Suprapubic skin (tissue), 4 donors: ENCODE data around the gene GRIA1. TPM values are rescaled to one million over a fixed set of nuclear protein-coding genes. Genes with fewer than 3 reads are reported as not detected.

Source experiments
- DNase-seq, 2 donors: peaks; one replicate each; pipeline ENCODE4 v3.0.0-alpha.2; 2019; ENCODE audit warnings: low spot score in 2 of 2
- H3K27ac ChIP-seq: fragments of 200-600 bp; sonication (generic); one replicate; pipeline ENCODE4 v1.5.1; 2019
- H3K27me3 ChIP-seq: fragments of 200-600 bp; sonication (generic); one replicate; pipeline ENCODE4 v1.5.1; 2019
- H3K36me3 ChIP-seq: fragments of 200-600 bp; sonication (generic); one replicate; pipeline ENCODE4 v1.5.1; 2019
- H3K4me1 ChIP-seq: fragments of 200-600 bp; sonication (generic); one replicate; pipeline ENCODE4 v1.5.1; 2019
- H3K4me3 ChIP-seq: fragments of 200-600 bp; sonication (generic); one replicate; pipeline ENCODE4 v1.5.1; 2019; ENCODE audit warnings: mild to moderate bottlenecking
- H3K9me3 ChIP-seq: fragments of 200-600 bp; sonication (generic); one replicate; pipeline ENCODE4 v1.5.1; 2019
- CTCF ChIP-seq, 2 donors: fragments of 200-600 bp in 1 of 2; fragments of 450-650 bp in 1 of 2; sonication (generic) in 1 of 2; IDR thresholded peaks; one replicate each; pipeline ENCODE4 v1.5.1; 2016 to 2019; ENCODE audit warnings: antibody characterized with exemption in 2 of 2, mild to moderate bottlenecking in 1 of 2, moderate library complexity in 1 of 2
- EP300 ChIP-seq: sonication (generic); formaldehyde crosslinking; IDR thresholded peaks from one replicate; pipeline ENCODE4 v1.6.1; 2017; ENCODE audit warnings: antibody characterized with exemption
- POLR2A ChIP-seq, 2 donors: fragments of 450-650 bp; IDR thresholded peaks; one replicate each; pipeline ENCODE4 v1.6.1; 2017; ENCODE audit warnings: antibody characterized with exemption in 2 of 2, mild to moderate bottlenecking in 2 of 2, moderate library complexity in 2 of 2
- POLR2AphosphoS5 ChIP-seq, 3 donors: sonication (generic); formaldehyde crosslinking; IDR thresholded peaks; one replicate each; pipeline ENCODE4 v1.6.1; 2017; ENCODE audit warnings: antibody characterized with exemption in 3 of 3
- WGBS: methylation state at CpG from one replicate; pipeline ENCODE4 v1.1.5; 2018; 5-methylcytosine and 5-hydroxymethylcytosine counted together
- total RNA-seq, 4 donors: library from RNA; depleted of rRNA; stranded (reverse); fragments of >200 nt; gene quantifications; one replicate each; pipeline ENCODE4 v1.1.0, GENCODE V29; 2016

The GRIA1 gene
- total RNA-seq, 4 donors from 2014 or later, result 0.21 to 0.62 (median 0.38) TPM; not detected in 1

- H3K27me3 ChIP-seq, result no peaks in the 10 kb centered on the region
- H3K36me3 ChIP-seq, result no peaks in the 10 kb centered on the region
- no peak overlapping the region for H3K27ac ChIP-seq
- TF ChIP-seq POLR2AphosphoS5 (IDR thresholded peaks at IDR 0.05), result no peak
- no peak for TF ChIP-seq EP300
- no peak for TF ChIP-seq CTCF (IDR thresholded peaks at IDR 0.05)
- no peak for TF ChIP-seq POLR2A (IDR thresholded peaks at IDR 0.05)
- H3K4me1 ChIP-seq, result no peaks in the 10 kb centered on the region
- WGBS, result 93% methylated on average over 1 of the region's 1 CpG
- no peaks in the 10 kb centered on the region for H3K9me3 ChIP-seq
- no peak overlapping the region for H3K4me3 ChIP-seq
- DNase-seq, result no peak
Observed at GRCh38 chr5:153520137-153520536, 29.7 kb downstream of the GRIA1 start.

GRCh38 chr5:153520952-153521351 is 30.5 kb downstream of the GRIA1 start:
- Histone ChIP-seq H3K27me3 (no peaks in the 10 kb centered on the region), H3K4me3 (no peak overlapping the region), H3K4me1 (no peaks in the 10 kb centered on the region), H3K27ac (no peak overlapping the region), H3K9me3 (no peaks in the 10 kb centered on the region), H3K36me3 (no peaks in the 10 kb centered on the region)
- TF ChIP-seq POLR2AphosphoS5 (IDR thresholded peaks at IDR 0.05) (no peak), CTCF (IDR thresholded peaks at IDR 0.05) (no peak), POLR2A (IDR thresholded peaks at IDR 0.05) (no peak), EP300 (no peak)
- no peak for DNase-seq
- WGBS, result 81% methylated on average over 2 of the region's 2 CpGs

GRCh38 chr5:153523211-153523610 is 32.7 kb downstream of the GRIA1 start:
- no peaks in the 10 kb centered on the region for H3K9me3 ChIP-seq
- no peak overlapping the region for H3K4me3 ChIP-seq
- no peaks in the 10 kb centered on the region for H3K36me3 ChIP-seq
- H3K4me1 ChIP-seq, result no peaks in the 10 kb centered on the region
- no peak for TF ChIP-seq EP300
- no peak for TF ChIP-seq CTCF (IDR thresholded peaks at IDR 0.05)
- no peak for TF ChIP-seq POLR2AphosphoS5 (IDR thresholded peaks at IDR 0.05)
- DNase-seq, result no peak
- H3K27ac ChIP-seq, result no peak overlapping the region
- no peaks in the 10 kb centered on the region for H3K27me3 ChIP-seq

GRCh38 chr5:153523831-153524230 is 33.4 kb downstream of the GRIA1 start:
- TF ChIP-seq CTCF (IDR thresholded peaks at IDR 0.05), result no peak
- no peak for TF ChIP-seq POLR2AphosphoS5 (IDR thresholded peaks at IDR 0.05)
- no peak for TF ChIP-seq EP300
- no peak for TF ChIP-seq POLR2A (IDR thresholded peaks at IDR 0.05)
- no peaks in the 10 kb centered on the region for H3K4me1 ChIP-seq
- no peak for DNase-seq
- H3K27ac ChIP-seq, result no peak overlapping the region
- no peaks in the 10 kb centered on the region for H3K9me3 ChIP-seq
- H3K36me3 ChIP-seq, result no peaks in the 10 kb centered on the region
- H3K27me3 ChIP-seq, result no peaks in the 10 kb centered on the region
- 49% methylated on average over 5 of the region's 5 CpGs for WGBS
- H3K4me3 ChIP-seq, result no peak overlapping the region

- DNase-seq, result no peak
- Histone ChIP-seq H3K36me3 (no peaks in the 10 kb centered on the region), H3K4me3 (no peak overlapping the region), H3K27ac (no peak overlapping the region), H3K4me1 (no peaks in the 10 kb centered on the region), H3K9me3 (no peaks in the 10 kb centered on the region), H3K27me3 (no peaks in the 10 kb centered on the region)
- 100% methylated on average over 1 of the region's 1 CpG for WGBS
- TF ChIP-seq CTCF (IDR thresholded peaks at IDR 0.05), result no peak
- TF ChIP-seq POLR2A (IDR thresholded peaks at IDR 0.05), result no peak
- TF ChIP-seq POLR2AphosphoS5 (IDR thresholded peaks at IDR 0.05), result no peak
- no peak for TF ChIP-seq EP300
Observed at GRCh38 chr5:153525536-153525935, 35.1 kb downstream of the GRIA1 start.
